ENCODE measurements around the gene RNF19B. TPM values are rescaled to one million over a fixed set of nuclear protein-coding genes. Genes with fewer than 3 reads are reported as not detected.
"Not testable (repeated sequence)": the region's sequence is repeated elsewhere in the genome, so short reads cannot be mapped to it uniquely, and the experiment has no call there.

The RNF19B gene
- polyA plus RNA-seq, 1 donor = 9.1 TPM

- no peak for DNase-seq (ENCODE audit: low read depth)
These were observed 32.8 kb downstream of the RNF19B start for GRCh38 chr1:32931760-32932159.

- no peak for DNase-seq (ENCODE audit: low read depth)
These were observed 35.2 kb downstream of the RNF19B start for GRCh38 chr1:32929366-32929765.

DNA sequence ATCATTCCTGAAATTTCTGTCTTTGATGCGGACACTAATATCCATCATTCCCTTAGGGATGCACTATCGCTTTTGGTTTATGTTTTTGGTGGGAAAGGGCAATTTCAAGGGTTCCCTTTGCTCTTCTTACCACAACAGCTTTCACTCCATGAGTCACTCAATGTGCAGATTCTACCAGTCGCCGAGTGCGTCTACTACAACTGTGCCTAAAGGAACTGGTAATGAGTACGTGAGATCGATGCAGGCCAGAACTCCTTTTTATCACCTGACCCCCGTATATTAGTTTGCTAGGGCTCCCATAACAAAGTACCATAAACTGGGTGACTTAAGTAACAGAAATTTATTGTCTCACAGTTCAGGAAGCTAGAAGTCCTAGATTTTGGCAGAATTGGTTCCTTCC is 35.9 kb downstream of the RNF19B start:
- DNase-seq (ENCODE audit: low read depth) = no peak

GRCh38 chr1:32928285-32928684 is 36.3 kb downstream of the RNF19B start:
- DNase-seq (ENCODE audit: low read depth) = no peak

- DNase-seq (ENCODE audit: low read depth) = no peak
These were observed 37.2 kb downstream of the RNF19B start for GRCh38 chr1:32927441-32927840.

- no peak for DNase-seq (ENCODE audit: low read depth)
These were observed 38.0 kb downstream of the RNF19B start for GRCh38 chr1:32926562-32926961.

- DNase-seq (ENCODE audit: low read depth) = no peak
These were observed 39.0 kb downstream of the RNF19B start for GRCh38 chr1:32925403-32926162.

DNA sequence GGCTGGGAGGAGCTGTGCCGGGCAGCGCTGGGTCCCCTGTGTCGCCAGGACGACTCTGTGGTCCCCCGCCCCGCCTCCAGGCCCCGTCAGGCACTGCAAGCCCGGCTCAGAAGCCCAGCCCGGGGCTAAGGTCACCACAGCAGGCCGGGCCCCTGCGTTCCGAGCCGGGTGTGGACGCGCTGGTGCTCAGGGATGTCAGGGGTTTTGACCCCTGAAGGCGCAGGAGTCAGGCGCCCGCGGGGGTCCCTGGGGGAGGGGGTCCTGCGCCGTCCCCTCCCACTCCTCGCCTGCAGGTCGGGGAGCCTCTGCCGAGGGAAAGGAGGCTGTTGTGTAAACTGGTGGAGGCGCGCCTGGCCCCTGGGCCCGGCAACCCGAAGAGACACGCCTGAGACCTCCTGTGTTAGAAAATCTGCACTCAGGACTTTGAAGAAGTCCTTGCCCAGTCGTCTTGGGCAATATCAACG is 39.7 kb downstream of the RNF19B start:
- no peak for DNase-seq (ENCODE audit: low read depth)

- DNase-seq (ENCODE audit: low read depth) = no peak
These were observed 43.8 kb downstream of the RNF19B start for GRCh38 chr1:32920833-32921232.

DNA sequence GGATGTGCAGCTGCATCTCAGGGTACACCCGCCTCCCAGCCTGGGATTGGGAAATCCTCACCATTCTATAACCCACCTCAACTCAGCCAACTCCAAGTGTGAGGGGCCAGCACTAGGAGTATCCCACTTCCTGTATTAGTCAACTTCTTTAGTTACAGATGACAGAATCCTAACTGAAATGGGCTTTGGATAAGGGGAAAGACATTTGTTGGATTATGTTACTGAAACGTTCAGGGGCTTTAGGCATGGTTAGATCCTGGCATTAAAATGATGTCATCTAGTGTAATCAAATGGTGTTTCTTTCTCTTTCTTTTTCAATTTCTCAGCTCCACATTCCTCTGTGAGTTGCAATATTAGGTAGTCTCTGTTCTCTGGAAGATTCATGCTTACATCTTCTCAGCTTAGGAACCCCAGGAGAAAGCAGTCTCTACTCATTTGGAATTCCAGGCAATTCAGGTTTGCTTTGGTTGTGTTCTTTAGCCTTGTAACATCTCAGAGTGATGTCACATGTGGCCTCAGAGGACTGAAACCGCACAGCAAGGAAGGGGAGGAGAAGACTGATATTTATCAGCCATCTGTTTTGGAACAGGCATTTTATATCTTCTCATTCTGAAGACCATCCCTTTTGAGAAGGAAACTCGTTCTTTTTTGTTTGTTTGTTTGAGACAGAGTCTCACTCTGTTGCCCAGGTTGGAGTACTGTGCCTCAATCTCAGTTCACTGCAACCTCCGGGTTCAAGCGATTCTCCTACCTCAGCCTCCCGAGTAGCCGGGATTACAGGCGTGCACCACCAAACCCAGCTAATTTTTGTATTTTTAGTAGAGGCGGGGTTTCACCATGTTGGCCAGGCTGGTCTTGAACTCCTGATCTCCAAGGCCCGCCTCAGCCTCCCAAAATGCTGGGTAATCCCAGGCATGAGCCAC is 44.5 kb downstream of the RNF19B start:
- no peak for DNase-seq (ENCODE audit: low read depth)

DNA sequence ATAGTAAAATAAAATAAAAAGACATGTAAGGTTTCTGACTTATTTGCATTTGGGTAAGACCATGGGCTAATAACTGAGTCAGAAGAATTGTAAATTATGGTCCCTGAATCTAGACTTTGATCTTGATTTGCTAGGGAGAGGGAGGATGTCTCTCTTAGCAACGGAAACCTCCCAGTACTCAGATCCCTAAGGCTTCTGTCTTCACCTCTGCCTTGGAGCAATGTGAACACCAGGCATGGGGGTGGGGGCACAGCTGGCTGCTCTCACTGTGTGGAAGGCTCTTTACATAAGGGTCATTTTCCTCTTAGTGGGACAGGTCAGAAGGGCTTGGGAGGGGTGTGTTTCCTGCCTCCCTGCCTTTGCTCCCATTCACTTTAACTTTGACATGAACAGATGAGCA is 46.4 kb downstream of the RNF19B start:
- no peak for DNase-seq (ENCODE audit: low read depth)

GRCh38 chr1:32917521-32917920 is 47.1 kb downstream of the RNF19B start:
- DNase-seq (ENCODE audit: low read depth) = no peak

DNA sequence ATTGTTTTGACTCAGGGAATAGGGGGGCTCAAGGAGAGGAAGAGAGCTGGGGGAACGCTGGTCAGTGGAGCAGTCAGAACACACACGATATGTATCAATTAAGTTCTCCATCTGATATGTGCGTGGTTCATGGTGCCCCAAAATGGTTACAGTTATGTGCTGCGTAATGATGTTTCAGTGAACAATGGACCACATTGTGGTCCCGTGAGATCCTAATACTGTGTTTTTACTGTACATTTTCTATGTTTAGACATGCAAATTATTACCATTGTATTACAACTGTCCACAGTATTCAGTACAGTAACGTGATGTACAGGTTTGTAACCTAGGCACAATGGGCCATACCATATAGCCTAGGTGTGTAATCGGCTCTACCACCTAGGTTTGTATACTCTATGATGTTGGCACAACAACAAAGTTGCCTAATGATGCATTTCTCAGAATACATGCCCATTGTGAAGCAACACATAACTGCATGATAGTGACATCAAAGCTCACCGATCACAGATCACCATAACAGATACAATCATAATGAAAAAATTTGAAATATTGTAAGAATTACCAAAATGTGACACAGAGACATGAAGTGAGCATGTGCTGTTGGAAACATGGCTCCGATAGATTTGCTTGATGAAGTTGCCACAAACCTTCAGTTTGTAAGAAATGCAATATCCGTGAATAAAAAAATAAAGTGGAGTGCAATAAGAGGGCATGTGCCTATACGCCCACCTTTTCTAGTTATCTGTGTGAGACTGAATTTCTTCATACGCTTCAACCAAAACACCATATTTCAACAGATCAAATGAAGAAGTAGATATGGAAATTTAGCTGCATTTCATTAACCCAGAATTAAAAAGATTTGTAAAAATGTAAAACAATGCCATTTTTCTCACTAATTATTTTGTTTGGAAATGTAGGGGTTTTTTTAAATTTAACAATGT is 48.6 kb downstream of the RNF19B start:
- DNase-seq (ENCODE audit: low read depth) = no peak

DNA sequence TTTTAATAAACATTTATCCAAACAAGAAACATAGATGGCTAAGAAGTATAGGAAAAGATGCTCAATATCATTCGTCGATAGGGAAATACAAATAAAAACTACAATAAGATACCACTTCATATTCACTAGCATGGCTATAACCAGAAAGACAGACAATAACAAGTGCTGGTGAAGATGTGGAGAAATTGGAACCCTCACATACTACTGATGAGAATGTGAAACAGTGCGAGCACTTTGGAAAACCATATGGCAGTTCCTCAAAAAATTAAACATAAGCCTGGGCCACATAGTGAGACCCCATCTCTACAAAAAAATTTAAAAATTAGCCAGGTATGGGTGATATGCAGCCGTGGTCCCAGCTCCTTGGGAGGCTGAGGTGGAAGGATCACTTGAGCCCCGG is 54.3 kb downstream of the RNF19B start:
- no peak for DNase-seq (ENCODE audit: low read depth)

- DNase-seq (ENCODE audit: low read depth) = no peak
These were observed 57.2 kb downstream of the RNF19B start for GRCh38 chr1:32907435-32907834.

GRCh38 chr1:32906654-32907053 is 58.0 kb downstream of the RNF19B start:
- DNase-seq (ENCODE audit: low read depth) = no peak

- DNase-seq (ENCODE audit: low read depth) = not testable (repeated sequence)
These were observed 59.0 kb downstream of the RNF19B start for GRCh38 chr1:32905588-32905987.

DNA sequence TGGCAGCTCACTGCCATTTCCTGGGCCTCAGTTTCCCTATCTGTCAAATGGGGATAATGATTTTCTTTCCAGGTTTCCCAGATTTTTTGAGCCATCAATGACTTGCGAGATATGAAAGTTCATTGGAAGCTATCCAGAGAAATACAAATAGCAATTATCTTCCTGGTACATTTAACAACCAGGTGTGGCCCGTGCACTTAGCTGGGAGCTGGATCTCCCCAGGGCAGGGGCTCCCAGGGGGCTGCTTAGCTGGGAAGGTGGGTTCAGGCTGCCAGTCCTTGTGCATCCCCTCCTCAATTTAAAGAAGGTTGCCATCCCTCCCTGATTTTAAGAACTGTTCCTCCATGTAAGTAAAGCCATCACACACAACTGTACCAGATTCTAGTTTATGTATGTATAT is 59.8 kb downstream of the RNF19B start:
- no peak for DNase-seq (ENCODE audit: low read depth)

- no peak for DNase-seq (ENCODE audit: low read depth)
These were observed 60.4 kb downstream of the RNF19B start for GRCh38 chr1:32903991-32904785.

- DNase-seq (ENCODE audit: low read depth) = no peak
These were observed 62.1 kb downstream of the RNF19B start for GRCh38 chr1:32902535-32902920.
